Measurements from ENCODE around the gene ZNF692.
A peak's percentile ranks its signal among the peaks of the same experiment; 100 is the strongest.
"Not testable (repeated sequence)": the region's sequence is repeated elsewhere in the genome, so short reads cannot be mapped to it uniquely, and the experiment has no call there.

ZNF692 gene

GRCh38 chr1:248858891-248859889 lies at the start of gene ZNF692:
Gene ZNF692 (minus strand): TSS chr1:248859085. CDS start chr1:248858309, 776 bp downstream.
- peak; percentile 96 for DNase-seq (ENCODE audit: low read depth)

- DNase-seq (ENCODE audit: low read depth): no peak
Measured at GRCh38 chr1:248906753-248907661, 48.1 kb upstream of the ZNF692 start.

- DNase-seq (ENCODE audit: low read depth): peak; percentile 91
Measured at GRCh38 chr1:248906009-248906752, 47.3 kb upstream of the ZNF692 start, which contains the start of gene PGBD2. Gene PGBD2 (plus strand): TSS chr1:248906235. CDS start chr1:248913863, 7,628 bp downstream.

- no peak for DNase-seq (ENCODE audit: low read depth)
Measured at GRCh38 chr1:248905662-248906008, 46.8 kb upstream of the ZNF692 start.

- no peak for DNase-seq (ENCODE audit: low read depth)
Measured at GRCh38 chr1:248904437-248905216, 45.7 kb upstream of the ZNF692 start.

- no peak for DNase-seq (ENCODE audit: low read depth)
Measured at GRCh38 chr1:248901578-248901977, 42.7 kb upstream of the ZNF692 start.

- DNase-seq (ENCODE audit: low read depth): no peak
Measured at GRCh38 chr1:248900637-248901036, 41.8 kb upstream of the ZNF692 start.

GRCh38 chr1:248897412-248898337 lies 38.8 kb upstream of the ZNF692 start:
- no peak for DNase-seq (ENCODE audit: low read depth)

- DNase-seq (ENCODE audit: low read depth): no peak
Measured at GRCh38 chr1:248894837-248895236, 36.0 kb upstream of the ZNF692 start.

- DNase-seq (ENCODE audit: low read depth): no peak
Measured at GRCh38 chr1:248892590-248892989, 33.7 kb upstream of the ZNF692 start.

GRCh38 chr1:248891758-248892157 lies 32.9 kb upstream of the ZNF692 start:
- no peak for DNase-seq (ENCODE audit: low read depth)

- no peak for DNase-seq (ENCODE audit: low read depth)
Measured at GRCh38 chr1:248890549-248891498, 31.9 kb upstream of the ZNF692 start.

GRCh38 chr1:248889914-248890243 lies 31.0 kb upstream of the ZNF692 start:
- not testable (repeated sequence) for DNase-seq (ENCODE audit: low read depth)

GRCh38 chr1:248886237-248886895 lies 27.5 kb upstream of the ZNF692 start:
- DNase-seq (ENCODE audit: low read depth): no peak

GRCh38 chr1:248885646-248886045 lies 26.8 kb upstream of the ZNF692 start:
- no peak for DNase-seq (ENCODE audit: low read depth)

GRCh38 chr1:248884632-248885295 lies 25.9 kb upstream of the ZNF692 start:
- DNase-seq (ENCODE audit: low read depth): no peak

GRCh38 chr1:248882427-248882826 lies 23.5 kb upstream of the ZNF692 start:
- DNase-seq (ENCODE audit: low read depth): not testable (repeated sequence)

GRCh38 chr1:248881261-248881660 lies 22.4 kb upstream of the ZNF692 start:
- DNase-seq (ENCODE audit: low read depth): no peak
